A673 (cell line): ENCODE data around the gene PRRT3.

Source experiments
- EZH2 ChIP-seq: fragments of 200-600 bp; sonication (generic); IDR thresholded peaks from 2 replicates; pipeline ENCODE4 v1.6.1; 2017; ENCODE audit warnings: borderline replicate concordance, low read depth, mild to moderate bottlenecking, mixed read lengths, antibody characterized with exemption, low read length; ENCODE audit not compliant: poor library complexity, severe bottlenecking
- TF ChIP-seq, protein P1 (sequence below): fragments of 300-800, 200-600 bp; sonication (generic); conservative IDR thresholded peaks from 2 replicates; pipeline ENCODE4 v1.5.1; 2017; ENCODE audit warnings: low read depth, mild to moderate bottlenecking, antibody characterized with exemption, low read length, moderate library complexity, mixed read lengths

DNA sequence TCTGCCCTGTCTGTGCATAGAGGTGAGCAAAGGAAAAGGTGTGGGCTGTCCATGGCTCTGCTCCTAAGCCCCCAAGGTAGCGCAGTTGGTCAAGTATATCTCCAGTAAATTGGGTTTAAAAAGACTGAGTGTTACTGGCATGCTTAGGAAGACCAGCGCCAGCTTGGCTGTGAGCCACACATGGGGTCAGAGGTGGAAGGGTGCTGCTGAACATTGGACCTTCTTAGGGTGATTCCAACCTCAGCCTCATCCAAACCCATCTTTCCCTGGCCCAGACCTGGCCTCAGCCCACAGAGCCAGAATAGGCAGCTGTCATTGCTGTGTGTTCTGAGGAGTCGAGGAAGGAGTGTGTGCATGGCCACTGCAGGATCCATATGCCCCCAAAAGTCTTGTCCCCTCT is 43.9 kb downstream of the PRRT3 start:
- TF ChIP-seq, protein P1, sequence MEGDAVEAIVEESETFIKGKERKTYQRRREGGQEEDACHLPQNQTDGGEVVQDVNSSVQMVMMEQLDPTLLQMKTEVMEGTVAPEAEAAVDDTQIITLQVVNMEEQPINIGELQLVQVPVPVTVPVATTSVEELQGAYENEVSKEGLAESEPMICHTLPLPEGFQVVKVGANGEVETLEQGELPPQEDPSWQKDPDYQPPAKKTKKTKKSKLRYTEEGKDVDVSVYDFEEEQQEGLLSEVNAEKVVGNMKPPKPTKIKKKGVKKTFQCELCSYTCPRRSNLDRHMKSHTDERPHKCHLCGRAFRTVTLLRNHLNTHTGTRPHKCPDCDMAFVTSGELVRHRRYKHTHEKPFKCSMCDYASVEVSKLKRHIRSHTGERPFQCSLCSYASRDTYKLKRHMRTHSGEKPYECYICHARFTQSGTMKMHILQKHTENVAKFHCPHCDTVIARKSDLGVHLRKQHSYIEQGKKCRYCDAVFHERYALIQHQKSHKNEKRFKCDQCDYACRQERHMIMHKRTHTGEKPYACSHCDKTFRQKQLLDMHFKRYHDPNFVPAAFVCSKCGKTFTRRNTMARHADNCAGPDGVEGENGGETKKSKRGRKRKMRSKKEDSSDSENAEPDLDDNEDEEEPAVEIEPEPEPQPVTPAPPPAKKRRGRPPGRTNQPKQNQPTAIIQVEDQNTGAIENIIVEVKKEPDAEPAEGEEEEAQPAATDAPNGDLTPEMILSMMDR = no peak
- TF ChIP-seq EZH2 = no peak
